OCI-LY7 (cell line): ENCODE measurements around the gene EPHA10.
"Not testable (repeated sequence)": the region's sequence is repeated elsewhere in the genome, so short reads cannot be mapped to it uniquely, and the experiment has no call there.

Source experiments
- CTCF ChIP-seq: fragments of 200-600 bp; sonication (generic); conservative IDR thresholded peaks from 2 replicates; pipeline ENCODE4 v1.5.1; 2014; ENCODE audit warnings: mild to moderate bottlenecking, antibody characterized with exemption, low read length, moderate library complexity, mixed read lengths
- EZH2phosphoT487 ChIP-seq: fragments of 200-600 bp; sonication (generic); IDR thresholded peaks from 2 replicates; pipeline ENCODE4 v1.6.1; 2018; ENCODE audit warnings: low read depth, borderline replicate concordance, mild to moderate bottlenecking, mixed run types, antibody characterized with exemption, low read length, moderate library complexity, mixed read lengths

DNA sequence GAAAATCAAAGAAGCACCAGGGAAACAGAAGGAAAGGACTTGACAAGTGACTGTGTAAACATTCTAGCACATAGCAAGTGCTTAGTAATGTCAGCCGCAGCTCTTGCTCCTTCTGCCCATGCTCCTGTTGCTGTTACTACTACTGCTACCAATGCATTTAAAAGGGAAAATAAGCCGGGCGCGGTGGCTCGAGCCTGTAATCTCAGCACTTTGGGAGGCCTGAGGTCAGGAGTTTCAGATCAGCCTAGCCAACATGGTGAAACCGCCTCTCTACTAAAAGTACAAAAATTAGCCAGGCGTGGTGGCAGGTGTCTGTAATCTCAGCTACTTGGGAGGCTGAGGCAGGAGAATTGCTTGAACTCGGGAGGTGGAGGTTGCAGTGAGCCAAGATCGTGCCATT, 80.7 kb downstream of the EPHA10 start:
- not testable (repeated sequence) for TF ChIP-seq CTCF, EZH2phosphoT487
